GM19452 (cell line): ENCODE results near the gene YIPF3.

ENCODE experiments used
- ATAC-seq: cut with Tn5 transposase; IDR thresholded peaks from one replicate; pipeline ENCODE4 v1.9.1; 2021; ENCODE audit not compliant: unreplicated experiment

Gene YIPF3

GRCh38 chr6:43493833-43494232 is 22.9 kb downstream of the YIPF3 start:
- ATAC-seq = no peak

- no peak for ATAC-seq
Observed at GRCh38 chr6:43493230-43493629, 23.5 kb downstream of the YIPF3 start.

GRCh38 chr6:43492673-43493072 is 24.1 kb downstream of the YIPF3 start:
- ATAC-seq = no peak

GRCh38 chr6:43491750-43492661 is 24.7 kb downstream of the YIPF3 start:
- ATAC-seq = no peak

- no peak for ATAC-seq
Observed at GRCh38 chr6:43490523-43490939, 26.2 kb downstream of the YIPF3 start.

- no peak for ATAC-seq
Observed at GRCh38 chr6:43489277-43490072, 27.3 kb downstream of the YIPF3 start.

GRCh38 chr6:43488667-43489276 is 28.0 kb downstream of the YIPF3 start:
- no peak for ATAC-seq

GRCh38 chr6:43481591-43482236 is 35.0 kb downstream of the YIPF3 start:
- no peak for ATAC-seq

GRCh38 chr6:43481075-43481474 is 35.7 kb downstream of the YIPF3 start:
- no peak for ATAC-seq

GRCh38 chr6:43478008-43478372 is 38.7 kb downstream of the YIPF3 start:
- no peak for ATAC-seq

GRCh38 chr6:43477235-43478007 is 39.3 kb downstream of the YIPF3 start, which contains the start of gene TJAP1:
Gene TJAP1, plus strand, starts transcription at chr6:43477570. Its CDS starts 21,432 bp downstream, at chr6:43499002.
- ATAC-seq = peak; percentile 95

GRCh38 chr6:43476746-43477145 is 40.0 kb downstream of the YIPF3 start:
- ATAC-seq = no peak

- ATAC-seq = no peak
Observed at GRCh38 chr6:43475516-43475915, 41.2 kb downstream of the YIPF3 start.

- ATAC-seq = no peak
Observed at GRCh38 chr6:43472515-43472914, 44.2 kb downstream of the YIPF3 start.

GRCh38 chr6:43471399-43471798 is 45.3 kb downstream of the YIPF3 start:
- ATAC-seq = no peak

- no peak for ATAC-seq
Observed at GRCh38 chr6:43469947-43470346, 46.8 kb downstream of the YIPF3 start.

- no peak for ATAC-seq
Observed at GRCh38 chr6:43468748-43469681, 47.7 kb downstream of the YIPF3 start.

- ATAC-seq = no peak
Observed at GRCh38 chr6:43468240-43468639, 48.5 kb downstream of the YIPF3 start.

- ATAC-seq = no peak
Observed at GRCh38 chr6:43467752-43468151, 49.0 kb downstream of the YIPF3 start.
